ENCODE measurements around the gene GLIPR2. TPM values are rescaled to one million over a fixed set of nuclear protein-coding genes. Genes with fewer than 3 reads are reported as not detected.
A peak's percentile ranks its signal among the peaks of the same experiment; 100 is the strongest.
"Not testable (repeated sequence)": the region's sequence is repeated elsewhere in the genome, so short reads cannot be mapped to it uniquely, and the experiment has no call there.

Gene GLIPR2
- total RNA-seq, 2 donors from 2014 or later = 26.0 to 33.3 TPM

- DNase-seq; intact Hi-C loops (cut with DNase I, micrococcal nuclease); ATAC-seq: not testable (repeated sequence)
These were observed 38.7 kb downstream of the GLIPR2 start for GRCh38 chr9:36175209-36175608.

- ATAC-seq; intact Hi-C loops (cut with DNase I, micrococcal nuclease); DNase-seq: not testable (repeated sequence)
These were observed 40.0 kb downstream of the GLIPR2 start for GRCh38 chr9:36176496-36176895.

DNA sequence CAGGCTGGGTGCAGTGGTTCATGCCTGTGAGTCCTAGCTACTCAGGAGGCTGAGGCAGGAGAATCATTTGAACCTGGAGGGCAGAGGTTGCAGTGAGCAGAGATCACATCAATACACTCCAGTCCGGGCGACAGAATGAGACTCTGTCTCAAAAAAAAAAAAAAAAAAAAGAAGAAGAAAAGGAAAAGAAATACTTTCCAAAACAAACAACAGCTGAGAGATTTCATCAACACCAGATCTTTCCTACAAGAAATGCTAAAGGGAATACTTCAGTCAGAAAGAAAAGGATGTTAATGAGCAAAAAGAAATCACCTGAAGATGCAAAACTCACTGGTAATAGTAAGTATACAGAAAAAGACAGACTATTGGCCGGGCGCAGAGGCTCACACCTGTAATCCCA is 41.0 kb downstream of the GLIPR2 start:
- no peak for ATAC-seq
- intact Hi-C loops (cut with DNase I, micrococcal nuclease) = no loop called here
- no peak for DNase-seq

- ATAC-seq; DNase-seq; intact Hi-C loops (cut with DNase I, micrococcal nuclease): not testable (repeated sequence)
These were observed 43.7 kb downstream of the GLIPR2 start for GRCh38 chr9:36180243-36180642.

DNA sequence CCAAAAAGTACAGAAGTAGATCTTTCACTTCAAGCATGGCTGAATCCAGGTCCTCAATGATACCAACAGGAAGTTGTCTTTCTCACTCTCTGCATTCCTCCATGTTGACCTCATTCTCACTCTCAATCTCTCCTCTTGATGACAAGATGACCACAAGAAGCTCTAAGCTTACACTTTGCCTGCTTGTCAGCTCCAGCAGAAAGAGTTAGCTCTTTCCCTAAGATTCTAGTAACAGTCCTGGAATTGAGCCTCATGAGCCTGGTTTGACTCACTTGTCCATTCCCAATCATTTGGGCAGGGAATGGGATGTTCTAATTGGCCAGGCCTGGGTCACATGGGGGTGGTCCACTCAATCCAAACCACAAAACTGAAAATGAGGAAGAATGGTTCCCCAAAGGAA is 50.9 kb downstream of the GLIPR2 start:
- ATAC-seq (no peak), DNase-seq (no peak)
- intact Hi-C loops (cut with DNase I, micrococcal nuclease) = no loop called here

- ATAC-seq (no peak), DNase-seq (no peak)
- intact Hi-C loops (cut with DNase I, micrococcal nuclease) = no loop called here
These were observed 51.7 kb downstream of the GLIPR2 start for GRCh38 chr9:36188212-36188611.

DNA sequence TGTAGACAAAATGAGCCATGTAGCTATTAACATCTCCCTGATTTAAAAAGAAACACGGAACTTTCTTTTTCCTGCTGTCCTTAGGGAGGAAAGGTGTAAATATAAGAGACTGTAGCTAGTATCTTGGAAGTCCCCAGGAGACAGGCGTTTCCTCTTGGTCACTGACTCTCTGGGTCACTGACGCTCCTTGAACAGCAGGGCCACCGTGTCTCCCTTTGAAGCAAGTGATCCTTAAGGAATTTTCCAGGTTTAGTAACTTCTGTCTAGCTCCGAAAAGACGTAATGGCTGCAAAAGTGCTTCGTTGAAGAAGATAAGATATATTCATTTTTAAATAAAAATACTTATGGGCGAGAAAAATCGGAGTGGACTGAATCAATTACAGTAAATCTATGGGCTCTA is 53.4 kb downstream of the GLIPR2 start:
- ATAC-seq = peak; percentile 47
- DNase-seq = peak in 1 of 2 donors; percentile 23
- intact Hi-C loops (cut with DNase I, micrococcal nuclease) = no loop called here

- peak; percentile 94 for ATAC-seq
- DNase-seq = peak; percentile 94 to 99
- intact Hi-C loops (cut with DNase I, micrococcal nuclease) = no loop called here
These were observed 54.1 kb downstream of the GLIPR2 start, which contains the start of gene CLTA for GRCh38 chr9:36190388-36191289. CLTA (plus strand) TSS chr9:36190921; CDS start chr9:36191057, 136 bp downstream.

- ATAC-seq (peak; percentile 44), DNase-seq (peak in 1 of 2 donors; percentile 58)
- intact Hi-C loops (cut with DNase I, micrococcal nuclease) = no loop called here
These were observed 54.7 kb downstream of the GLIPR2 start for GRCh38 chr9:36191290-36191645.

GRCh38 chr9:36191686-36192085 is 55.2 kb downstream of the GLIPR2 start:
- DNase-seq = no peak
- intact Hi-C loops (cut with DNase I, micrococcal nuclease) = no loop called here
- ATAC-seq = no peak

DNA sequence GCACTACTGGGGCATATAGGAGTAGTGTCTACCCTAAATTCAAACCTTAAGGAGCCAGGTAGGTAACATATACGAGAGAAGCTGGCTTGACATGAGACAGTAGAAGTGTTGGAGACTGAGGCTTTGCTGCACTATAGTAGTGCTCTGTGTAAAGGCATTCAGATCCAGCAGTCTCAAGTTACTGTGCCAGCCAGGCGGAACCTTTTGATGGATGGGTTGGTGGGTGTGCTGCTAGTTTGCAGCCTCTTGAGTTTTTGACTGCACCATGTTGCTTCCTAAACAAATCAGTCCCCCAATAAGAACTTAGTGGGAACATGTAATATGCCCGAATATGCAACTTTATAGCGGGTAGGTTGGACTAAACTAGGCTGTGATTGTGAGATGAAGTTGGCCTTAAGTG is 55.7 kb downstream of the GLIPR2 start:
- no peak for ATAC-seq
- DNase-seq = no peak
- intact Hi-C loops (cut with DNase I, micrococcal nuclease) = no loop called here

DNA sequence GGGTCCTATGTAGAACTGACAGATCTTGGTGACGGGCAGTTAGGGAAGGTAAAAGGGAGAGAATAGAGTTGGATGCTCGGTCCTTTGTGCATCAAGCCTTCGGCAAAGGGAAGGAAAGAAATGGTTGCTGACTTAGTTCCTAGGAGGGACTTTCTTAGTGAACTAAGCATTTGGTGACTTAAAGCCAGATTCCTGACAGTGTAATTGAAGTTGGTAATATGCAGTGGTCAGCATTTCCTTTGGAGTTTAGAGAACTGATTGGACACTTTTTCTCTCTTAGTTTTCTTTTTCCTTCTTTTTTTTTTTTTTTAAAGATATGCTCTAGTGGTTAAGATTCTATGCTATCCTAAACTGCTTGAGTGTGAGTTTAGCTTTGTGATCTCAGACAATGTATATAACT is 56.5 kb downstream of the GLIPR2 start:
- no peak for ATAC-seq
- no peak for DNase-seq
- intact Hi-C loops (cut with DNase I, micrococcal nuclease) = no loop called here

DNA sequence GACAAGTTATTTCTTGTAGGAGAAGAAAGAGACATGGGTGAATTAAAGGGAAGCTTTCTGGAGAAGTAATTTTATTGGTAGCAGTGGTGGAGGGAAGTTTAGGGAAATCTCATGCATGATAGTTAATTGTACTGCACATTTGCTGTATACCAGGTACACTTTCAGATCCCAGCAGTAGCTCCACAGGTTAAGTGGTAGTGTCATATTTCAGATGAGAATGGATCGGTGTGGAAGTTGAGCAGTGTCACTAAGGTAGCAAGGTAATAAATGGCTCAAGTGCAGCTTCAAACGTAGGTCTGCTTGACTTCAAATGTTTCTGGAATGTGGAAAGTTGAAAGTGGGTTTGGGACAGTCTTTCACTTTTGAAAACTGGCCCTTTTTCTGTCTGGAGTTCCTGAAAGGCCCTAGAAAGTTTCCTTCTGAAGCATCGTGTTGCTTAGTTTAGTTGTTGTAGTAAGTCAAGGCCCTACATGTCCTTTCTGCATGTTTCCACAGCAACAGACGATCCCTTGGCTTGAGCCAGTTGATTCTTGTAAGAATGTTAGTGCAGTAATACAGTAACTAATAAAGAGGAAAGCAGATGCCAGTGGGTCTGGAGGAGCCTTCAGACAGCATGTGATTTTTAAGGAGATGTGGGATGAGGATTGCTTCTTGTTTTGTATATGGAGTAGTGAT is 57.9 kb downstream of the GLIPR2 start:
- ATAC-seq (no peak), DNase-seq (no peak)
- intact Hi-C loops (cut with DNase I, micrococcal nuclease) = no loop called here

DNA sequence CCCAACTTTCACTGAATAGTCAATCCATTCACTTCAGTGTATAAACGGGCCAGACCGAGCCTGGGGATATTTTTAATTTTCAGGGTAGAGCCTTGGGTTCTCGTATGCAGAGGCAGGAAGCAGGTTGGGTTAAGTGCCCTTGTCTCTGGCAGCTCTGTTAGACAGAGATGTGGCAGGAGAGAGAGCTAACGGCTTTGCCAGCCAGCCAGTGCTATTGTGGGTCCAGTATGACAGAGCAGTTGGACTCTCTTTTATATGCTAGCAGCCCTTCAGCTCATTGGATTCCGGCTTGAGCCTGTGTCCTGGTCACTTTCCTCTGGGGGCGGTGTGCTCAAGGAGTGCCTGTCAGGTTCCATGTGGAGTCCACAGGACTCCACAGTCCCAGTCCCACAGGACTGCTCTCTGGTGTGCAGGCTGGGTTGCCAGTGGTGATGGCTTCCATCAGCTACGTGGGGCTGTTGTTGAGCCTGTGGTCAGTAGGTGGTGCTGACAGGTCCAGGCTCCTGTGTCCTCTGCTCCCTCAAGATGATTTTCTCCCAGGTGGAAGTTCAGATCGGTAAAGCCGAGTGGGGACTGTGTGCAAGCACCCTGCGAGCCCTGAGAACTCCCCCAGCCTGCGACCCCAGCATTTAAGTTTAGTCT is 68.5 kb downstream of the GLIPR2 start:
- intact Hi-C loops (cut with DNase I, micrococcal nuclease) = no loop called here
- ATAC-seq (peak; percentile 77), DNase-seq (no peak)

DNA sequence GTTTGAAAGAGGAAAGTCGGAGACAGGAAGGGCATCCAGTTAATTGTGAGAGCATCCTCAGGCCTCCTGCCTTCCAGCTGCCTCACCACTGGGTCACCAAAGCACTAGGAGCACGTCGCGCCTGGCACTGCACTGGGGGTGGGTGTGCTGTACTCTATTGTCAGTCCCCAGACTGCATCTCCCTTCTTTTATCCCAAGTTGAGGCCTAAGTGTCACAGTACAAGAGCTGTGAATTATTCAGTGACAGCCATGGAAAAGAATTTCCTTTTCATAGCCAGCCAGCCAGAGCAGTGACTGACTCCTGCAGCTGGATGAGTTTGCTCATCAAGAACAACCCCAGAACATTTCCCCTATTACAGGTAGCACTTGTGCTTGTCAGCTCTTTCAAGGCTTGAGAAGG is 70.5 kb downstream of the GLIPR2 start:
- ATAC-seq (no peak), DNase-seq (no peak)
- intact Hi-C loops (cut with DNase I, micrococcal nuclease) = no loop called here

GRCh38 chr9:36207546-36208012 is 71.0 kb downstream of the GLIPR2 start:
- intact Hi-C loops (cut with DNase I, micrococcal nuclease) = no loop called here
- no peak for ATAC-seq
- DNase-seq = no peak

DNA sequence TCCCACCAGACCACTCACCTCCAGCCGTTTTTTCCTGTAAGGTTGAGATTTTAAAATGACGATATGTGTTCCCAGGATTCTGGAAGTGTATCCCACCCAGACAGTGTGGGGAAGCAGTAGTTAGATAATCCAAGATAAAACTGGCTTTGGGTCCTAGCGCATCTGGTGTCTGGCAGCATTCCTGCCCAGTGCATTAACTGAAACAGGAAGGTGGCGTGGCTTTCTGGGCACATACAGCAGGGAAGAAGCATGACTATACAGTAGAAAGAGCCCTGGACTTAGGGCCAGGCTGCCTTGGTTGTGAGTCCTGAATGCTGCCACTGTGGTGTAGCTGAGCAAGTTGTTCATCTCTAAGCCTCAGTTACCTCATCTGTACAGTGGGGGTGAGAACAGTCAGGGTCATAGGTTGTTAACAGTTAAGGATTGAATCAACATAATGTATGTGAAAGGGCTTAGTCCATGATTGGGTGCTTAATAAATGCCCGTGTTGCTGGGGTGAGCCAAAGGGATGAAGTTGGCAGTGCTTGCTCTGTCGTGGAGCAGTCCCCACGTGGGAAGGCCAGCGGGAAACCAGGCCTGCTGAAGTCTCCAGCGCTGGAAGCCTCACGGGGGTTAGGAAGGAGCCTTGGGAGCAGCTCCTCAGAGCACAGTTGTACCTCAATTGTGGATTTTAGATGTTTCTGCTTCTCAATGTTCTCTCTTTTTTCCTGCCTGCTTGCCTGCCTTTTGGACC is 72.2 kb downstream of the GLIPR2 start:
- intact Hi-C loops (cut with DNase I, micrococcal nuclease) = no loop called here
- DNase-seq (no peak), ATAC-seq (no peak)

DNA sequence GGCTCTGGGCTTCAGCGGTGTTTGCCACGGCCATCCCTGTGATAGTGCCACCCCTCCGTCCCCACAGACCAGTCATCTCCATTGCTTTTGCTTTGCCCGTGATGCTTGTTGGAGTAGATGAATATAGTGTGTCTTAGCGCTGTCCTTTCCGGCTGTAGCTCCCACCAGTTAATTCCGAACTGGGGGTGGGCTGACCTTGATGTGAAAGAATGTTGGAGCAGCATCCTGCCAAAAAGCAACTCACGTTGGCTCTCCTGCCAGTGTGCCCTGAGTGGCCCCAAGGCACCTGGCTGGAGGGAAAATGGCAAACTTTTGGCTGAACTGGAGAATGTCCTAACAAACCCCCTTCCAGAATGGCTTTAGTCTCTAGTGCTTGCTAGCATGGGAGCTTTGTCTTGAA is 74.2 kb downstream of the GLIPR2 start:
- ATAC-seq (no peak), DNase-seq (no peak)
- intact Hi-C loops (cut with DNase I, micrococcal nuclease) = no loop called here

GRCh38 chr9:36211510-36211909 is 75.0 kb downstream of the GLIPR2 start:
- DNase-seq (no peak), ATAC-seq (no peak)
- intact Hi-C loops (cut with DNase I, micrococcal nuclease) = no loop called here
